ENCODE results near the gene RYR1.

DNA sequence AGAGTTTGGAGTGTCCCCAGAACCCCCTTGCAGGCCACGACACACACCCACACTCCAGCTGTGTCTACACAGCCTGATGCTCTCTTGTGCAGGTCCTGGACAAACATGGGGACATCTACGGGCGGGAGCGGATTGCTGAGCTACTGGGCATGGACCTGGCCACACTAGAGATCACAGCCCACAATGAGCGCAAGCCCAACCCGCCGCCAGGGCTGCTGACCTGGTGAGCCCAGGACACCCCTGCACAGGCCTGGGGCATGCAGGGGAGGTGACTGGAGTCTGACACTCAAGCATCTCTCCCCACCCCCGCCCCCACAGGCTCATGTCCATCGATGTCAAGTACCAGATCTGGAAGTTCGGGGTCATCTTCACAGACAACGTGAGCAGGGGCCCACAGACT, 144.3 kb downstream of the RYR1 start:
- TF ChIP-seq, protein P1, sequence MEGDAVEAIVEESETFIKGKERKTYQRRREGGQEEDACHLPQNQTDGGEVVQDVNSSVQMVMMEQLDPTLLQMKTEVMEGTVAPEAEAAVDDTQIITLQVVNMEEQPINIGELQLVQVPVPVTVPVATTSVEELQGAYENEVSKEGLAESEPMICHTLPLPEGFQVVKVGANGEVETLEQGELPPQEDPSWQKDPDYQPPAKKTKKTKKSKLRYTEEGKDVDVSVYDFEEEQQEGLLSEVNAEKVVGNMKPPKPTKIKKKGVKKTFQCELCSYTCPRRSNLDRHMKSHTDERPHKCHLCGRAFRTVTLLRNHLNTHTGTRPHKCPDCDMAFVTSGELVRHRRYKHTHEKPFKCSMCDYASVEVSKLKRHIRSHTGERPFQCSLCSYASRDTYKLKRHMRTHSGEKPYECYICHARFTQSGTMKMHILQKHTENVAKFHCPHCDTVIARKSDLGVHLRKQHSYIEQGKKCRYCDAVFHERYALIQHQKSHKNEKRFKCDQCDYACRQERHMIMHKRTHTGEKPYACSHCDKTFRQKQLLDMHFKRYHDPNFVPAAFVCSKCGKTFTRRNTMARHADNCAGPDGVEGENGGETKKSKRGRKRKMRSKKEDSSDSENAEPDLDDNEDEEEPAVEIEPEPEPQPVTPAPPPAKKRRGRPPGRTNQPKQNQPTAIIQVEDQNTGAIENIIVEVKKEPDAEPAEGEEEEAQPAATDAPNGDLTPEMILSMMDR (conservative IDR thresholded peaks at IDR 0.05; ENCODE audit: low read depth, low read length) = no peak
- TF ChIP-seq EZH2phosphoT487 (IDR thresholded peaks at IDR 0.05; ENCODE audit: borderline replicate concordance, low read length) = no peak

Data from PC-3 (cell line).